IPS-18c (cell line): ENCODE results near the gene OGFOD1.

ENCODE experiments used
- H3K4me3 ChIP-seq: 2 replicates; pipeline ENCODE4 v1.7.0; 2013; ENCODE audit warnings: low read depth, mild to moderate bottlenecking, low read length, moderate library complexity; ENCODE audit not compliant: insufficient read depth
- H3K9me3 ChIP-seq: one replicate; pipeline ENCODE4 v1.6.1; 2013; ENCODE audit warnings: mild to moderate bottlenecking, low read length, moderate library complexity; ENCODE audit not compliant: control insufficient read depth, insufficient read depth

Gene OGFOD1

DNA sequence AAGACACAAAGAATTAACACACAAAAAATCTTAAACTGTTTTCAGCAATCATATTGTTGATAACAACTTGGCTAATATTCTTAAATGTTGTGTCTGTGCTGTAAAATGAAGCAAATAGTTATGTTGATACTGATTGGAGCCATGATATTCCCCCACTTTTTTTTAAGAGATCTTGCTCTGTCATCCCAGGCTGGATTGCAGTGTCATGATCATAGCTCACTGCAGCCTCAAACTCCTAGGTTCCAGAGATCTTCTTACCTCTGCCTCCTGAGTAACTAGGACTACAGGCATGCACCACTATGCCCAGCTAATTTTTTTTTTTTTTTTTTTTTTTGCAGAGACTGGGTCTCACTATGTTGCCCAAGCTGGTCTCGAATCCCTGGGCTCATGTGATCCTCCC is 42.5 kb downstream of the OGFOD1 start:
- no peaks in the 10 kb centered on the region for H3K9me3 ChIP-seq
- H3K4me3 ChIP-seq = no peak overlapping the region

DNA sequence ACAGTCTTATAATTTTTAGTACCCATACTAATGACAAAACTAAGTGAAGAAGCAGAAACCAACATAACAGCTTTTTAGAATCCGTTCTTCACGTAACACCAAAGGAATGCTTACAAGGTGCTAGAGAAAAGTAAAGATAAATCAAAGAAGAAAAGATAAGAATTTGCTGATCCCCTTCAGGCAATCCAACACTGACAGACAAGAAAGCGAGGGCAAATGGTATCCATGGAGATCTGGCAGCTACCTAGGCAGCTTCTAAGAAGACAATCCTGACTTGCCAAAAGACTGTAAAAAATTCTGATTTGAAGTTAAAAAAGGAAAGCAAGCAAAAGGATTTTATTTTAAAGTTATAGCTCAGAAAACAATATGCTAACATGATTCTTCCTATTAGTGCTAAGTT is 53.8 kb downstream of the OGFOD1 start:
- Histone ChIP-seq H3K9me3 (no peaks in the 10 kb centered on the region), H3K4me3 (no peak overlapping the region)

DNA sequence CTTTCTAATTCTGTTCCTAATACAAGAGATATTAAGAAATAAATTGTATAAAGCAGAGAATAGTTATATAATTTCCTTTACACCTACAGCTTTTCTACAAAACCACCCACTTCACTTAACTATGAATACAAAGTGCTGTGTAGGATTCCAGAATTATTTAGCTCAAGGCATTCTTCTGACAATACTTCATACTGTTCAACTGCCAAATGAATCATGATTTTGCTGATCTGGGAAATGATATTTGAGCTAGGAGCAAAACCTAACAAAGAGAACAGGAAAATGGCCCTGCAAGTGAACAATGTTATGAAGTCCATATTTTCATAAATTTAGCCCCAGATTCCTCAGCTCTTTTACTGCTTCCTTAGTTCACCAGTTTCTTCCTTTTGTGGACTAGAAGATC is 55.6 kb downstream of the OGFOD1 start:
- Histone ChIP-seq H3K4me3 (no peak overlapping the region), H3K9me3 (no peaks in the 10 kb centered on the region)

DNA sequence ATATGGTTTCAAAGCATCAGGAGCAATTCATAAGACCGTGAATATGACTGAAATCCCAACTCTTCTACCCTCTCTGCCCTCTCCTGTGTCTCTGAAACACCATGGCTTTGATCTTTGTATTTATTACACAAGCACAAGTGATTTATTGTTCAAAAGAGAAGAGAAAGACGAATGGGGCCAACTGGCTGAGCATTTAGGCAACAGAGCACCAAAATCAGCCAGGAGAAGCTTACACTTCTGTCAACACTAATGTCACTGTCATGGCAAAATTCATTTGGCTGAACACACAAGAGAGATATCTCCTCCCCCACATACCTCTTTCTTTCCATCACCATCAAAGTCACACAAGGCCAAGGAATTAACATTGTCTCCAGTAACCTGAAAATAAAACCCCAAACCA is 59.2 kb downstream of the OGFOD1 start:
- Histone ChIP-seq H3K4me3 (no peak overlapping the region), H3K9me3 (no peaks in the 10 kb centered on the region)

DNA sequence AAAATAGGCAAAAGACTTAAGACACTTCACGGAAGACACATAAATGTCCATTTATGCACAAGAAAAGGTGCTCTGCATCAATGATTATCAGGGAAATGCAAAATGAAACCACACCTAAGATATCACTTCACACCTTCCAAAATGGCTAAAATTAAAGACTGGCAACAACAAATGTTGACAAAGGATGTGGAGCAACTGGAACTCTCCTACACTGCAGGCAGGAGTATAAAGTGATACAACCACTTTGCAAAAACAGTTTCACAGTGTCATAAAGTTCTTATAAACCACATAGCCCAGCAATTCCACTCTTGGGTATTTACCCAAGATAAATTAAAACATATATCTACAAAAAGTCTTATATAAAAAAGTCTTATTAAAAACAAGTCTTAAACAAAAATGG is 60.7 kb downstream of the OGFOD1 start:
- Histone ChIP-seq H3K4me3 (no peak overlapping the region), H3K9me3 (no peaks in the 10 kb centered on the region)

DNA sequence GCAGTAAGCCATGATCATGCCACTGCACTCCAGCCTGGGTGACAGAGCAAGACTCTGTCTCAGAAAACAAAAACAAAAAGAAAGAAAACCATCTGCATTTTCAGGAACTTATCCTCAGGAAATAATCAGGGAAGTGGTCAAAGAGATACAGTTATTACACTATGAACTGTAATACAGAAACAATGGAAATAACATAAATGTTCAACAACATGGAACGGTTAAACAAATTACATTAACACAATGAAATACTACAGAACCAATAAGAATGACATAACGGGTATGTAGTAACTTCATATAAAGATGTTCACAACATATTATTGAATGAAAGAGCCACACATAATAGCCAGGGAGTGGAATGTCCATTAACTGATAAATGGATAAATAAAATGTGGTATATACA is 61.7 kb downstream of the OGFOD1 start:
- Histone ChIP-seq H3K4me3 (no peak overlapping the region), H3K9me3 (no peaks in the 10 kb centered on the region)

DNA sequence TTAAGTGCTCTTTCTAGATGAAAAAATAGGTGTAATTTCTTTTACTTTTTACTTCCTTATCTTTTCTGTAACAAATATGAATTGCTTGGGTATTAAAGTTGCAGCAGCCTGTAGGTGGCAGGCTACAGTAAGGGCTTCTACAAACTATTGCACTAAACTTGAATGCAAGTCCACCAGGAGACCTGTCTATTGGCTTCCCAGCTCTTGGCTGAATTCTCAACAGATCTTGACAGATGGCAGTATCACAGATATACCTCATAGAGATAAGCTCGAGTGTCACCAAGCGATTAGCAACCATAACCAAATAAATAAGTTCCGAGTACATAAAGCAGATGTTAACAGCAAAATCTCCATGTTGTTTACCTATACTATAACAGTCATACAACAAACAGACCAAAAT is 62.6 kb downstream of the OGFOD1 start:
- Histone ChIP-seq H3K4me3 (no peak overlapping the region), H3K9me3 (no peaks in the 10 kb centered on the region)

DNA sequence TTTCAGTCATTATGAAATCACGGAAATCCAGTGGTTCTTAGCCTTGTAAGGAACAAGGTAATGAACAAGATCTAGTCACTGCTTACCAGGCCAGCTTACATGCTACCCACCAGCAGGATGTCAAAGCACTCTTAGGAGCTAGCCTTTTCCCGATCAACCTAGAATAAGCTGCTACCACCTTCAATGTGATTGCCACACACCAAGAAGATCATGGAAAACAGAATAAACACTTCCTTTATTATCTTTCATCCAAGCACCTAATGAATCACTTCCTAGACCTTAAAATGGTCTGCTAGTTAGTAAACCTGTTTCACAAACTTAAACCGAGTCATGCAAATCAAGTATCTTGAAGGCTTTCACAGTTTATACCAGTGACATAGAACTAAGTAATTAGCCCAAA is 63.5 kb downstream of the OGFOD1 start:
- Histone ChIP-seq H3K4me3 (no peak overlapping the region), H3K9me3 (no peaks in the 10 kb centered on the region)

DNA sequence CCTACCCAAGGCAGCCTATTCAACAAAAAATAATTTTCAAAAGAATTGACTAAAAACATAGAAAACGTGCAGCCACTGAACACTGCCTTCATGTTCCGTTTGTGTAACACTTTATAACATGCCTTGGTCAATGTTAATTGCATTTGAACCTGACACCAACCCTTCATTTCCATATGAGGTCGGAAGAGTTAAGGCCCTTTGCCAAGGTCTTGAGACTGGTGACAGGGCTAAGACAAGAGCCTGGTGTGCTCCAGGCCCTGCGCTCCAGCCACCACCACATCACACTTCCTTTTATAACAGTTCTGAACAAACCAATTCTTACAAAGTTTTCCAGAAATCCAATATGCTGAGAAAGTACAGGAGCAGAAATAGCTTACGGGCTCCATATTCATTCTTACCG is 64.3 kb downstream of the OGFOD1 start:
- Histone ChIP-seq H3K9me3 (no peaks in the 10 kb centered on the region), H3K4me3 (no peak overlapping the region)

DNA sequence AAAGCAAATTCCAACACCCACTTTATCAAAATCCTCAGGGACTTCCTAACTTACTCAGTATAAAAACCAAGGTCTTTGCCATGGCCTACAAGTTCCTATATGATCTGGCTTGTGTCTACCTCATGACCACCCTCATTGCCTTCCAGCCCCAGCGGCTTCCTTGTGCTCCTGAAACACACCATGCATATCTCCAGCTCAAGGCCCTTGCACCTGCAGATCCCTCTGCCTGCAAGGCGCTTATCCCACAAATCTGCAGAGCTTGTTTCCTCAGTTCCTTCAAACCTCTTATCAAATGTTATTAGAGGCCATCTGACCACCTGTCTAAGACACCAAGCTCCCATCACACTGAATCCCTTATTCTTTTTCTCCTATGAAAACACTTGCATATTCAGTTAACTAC is 65.9 kb downstream of the OGFOD1 start:
- H3K4me3 ChIP-seq = no peak overlapping the region
- H3K9me3 ChIP-seq = no peaks in the 10 kb centered on the region

DNA sequence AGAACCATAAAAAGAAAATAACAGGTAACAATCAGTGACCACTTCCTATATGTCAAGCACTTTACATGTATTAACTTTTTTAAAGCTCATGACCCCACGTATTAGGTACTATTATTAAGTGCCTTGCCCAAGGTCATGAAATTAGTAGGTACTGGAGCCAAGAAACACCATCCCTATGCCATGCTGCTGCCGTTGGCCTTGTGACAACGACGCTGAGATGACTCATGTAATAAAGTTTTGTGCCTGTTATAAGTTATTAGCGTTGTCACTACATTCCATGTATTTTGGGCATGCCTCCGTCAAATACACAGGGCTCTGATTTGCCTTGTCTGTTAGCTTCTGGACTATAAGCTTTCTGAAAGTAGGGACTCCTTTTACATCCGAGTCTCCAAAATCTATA is 67.1 kb downstream of the OGFOD1 start:
- H3K4me3 ChIP-seq = no peak overlapping the region
- no peaks in the 10 kb centered on the region for H3K9me3 ChIP-seq

DNA sequence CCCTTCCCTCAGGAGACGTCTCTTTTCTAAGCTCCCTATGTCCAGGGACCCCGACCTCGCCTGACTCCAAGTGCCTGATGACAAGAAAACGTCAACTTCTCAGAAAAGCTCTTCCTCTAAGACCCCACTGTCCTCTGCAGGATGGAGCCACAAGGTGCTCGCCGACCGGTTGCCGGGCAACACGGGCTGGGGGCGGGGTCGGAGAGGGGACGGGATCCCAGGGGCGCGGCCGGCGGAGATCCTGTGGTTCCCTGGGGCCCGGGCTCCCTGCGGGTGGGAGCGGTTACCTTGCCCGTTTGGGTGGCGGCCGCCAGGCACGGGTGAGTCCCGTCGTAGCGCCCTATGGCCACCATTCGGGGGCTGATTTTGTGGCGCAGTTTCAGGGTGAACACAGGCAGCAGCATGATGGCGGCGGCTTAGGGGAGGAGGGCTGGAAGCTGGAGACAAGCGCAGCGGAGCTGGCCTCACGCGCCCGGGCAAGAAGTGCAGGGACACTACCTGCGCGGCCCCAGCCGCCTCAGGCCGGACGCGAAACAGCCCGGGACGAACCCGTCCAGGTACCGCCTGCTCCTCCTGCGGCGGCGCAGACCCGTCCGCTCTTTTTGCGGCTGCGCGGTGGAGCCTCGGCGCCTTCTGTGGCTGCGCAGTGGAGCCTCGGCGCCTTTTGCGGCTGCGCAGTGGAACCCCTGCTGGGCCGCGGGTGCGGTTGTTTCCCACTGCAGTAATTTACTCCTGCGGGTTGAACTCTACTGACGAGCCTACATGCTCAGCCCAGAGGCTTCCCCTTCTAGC is 68.3 kb downstream of the OGFOD1 start, which contains the start of gene BBS2:
TSS of gene BBS2 (minus strand) at position 566 of the 792 bp plus-strand sequence. CDS start at position 404, 162 bp downstream.
- H3K4me3 ChIP-seq = peak within 1 kb of the TSS; percentile 75
- H3K9me3 ChIP-seq = no peaks in the 10 kb centered on the region

DNA sequence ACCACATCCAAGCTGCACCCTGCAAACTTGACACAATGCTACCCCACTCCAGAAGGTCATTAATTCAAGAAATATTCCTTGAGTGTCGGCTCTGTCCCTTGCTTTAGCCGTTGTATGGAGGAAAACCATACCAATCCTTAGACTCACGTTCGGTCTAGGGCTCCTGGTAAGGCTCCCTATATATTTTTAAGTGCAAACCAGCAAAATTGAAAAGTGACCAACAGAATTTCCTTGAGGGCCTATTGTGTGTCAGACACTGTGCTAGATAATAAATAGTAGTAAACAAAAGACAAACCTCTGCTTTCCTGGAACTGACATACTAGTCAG is 68.9 kb downstream of the OGFOD1 start:
- no peaks in the 10 kb centered on the region for H3K9me3 ChIP-seq
- H3K4me3 ChIP-seq = peak overlapping the region; percentile 75; the same call in 1 of the 2 replicates

DNA sequence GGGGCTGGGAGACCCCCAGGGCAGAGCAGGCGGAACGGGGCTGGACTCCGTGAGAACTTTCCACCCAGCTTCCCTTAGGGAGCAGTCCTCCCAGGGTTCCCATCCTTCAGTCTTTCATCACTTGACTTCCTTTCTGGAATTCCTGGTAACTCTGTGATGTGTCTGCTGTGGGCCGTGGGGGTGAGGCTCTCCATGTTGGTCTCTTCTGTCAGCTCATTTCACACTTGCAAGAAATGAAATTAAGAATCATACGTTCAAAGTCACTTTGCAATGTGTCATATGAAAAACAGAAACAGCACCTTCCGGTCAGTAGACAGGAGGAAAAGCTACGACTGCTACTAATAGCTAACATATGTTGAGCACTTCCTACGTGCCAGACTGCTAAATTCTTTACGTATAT is 73.9 kb downstream of the OGFOD1 start:
- Histone ChIP-seq H3K9me3 (no peaks in the 10 kb centered on the region), H3K4me3 (no peak overlapping the region)
